HL-60 (cell line): Measurements from ENCODE around the gene UBTD1.

Source experiments
- DNase-seq, 2 experiments: peaks; one replicate each; pipeline ENCODE4 v3.0.0-alpha.2; 2010 to 2020; ENCODE audit warnings: low read depth in 1 of 2, low spot score in 1 of 2
- H3K27ac ChIP-seq: fragments of 250-450 bp; sonication (Bioruptor Pico); replicated peaks from 2 replicates; pipeline ENCODE4 v1.5.1; 2020; ENCODE audit warnings: mild to moderate bottlenecking, moderate library complexity
- H3K27me3 ChIP-seq: fragments of 250-450 bp; sonication (Bioruptor Pico); 2 replicates; pipeline ENCODE4 v1.5.1; 2021; ENCODE audit warnings: mild to moderate bottlenecking, moderate library complexity; ENCODE audit not compliant: insufficient read depth, poor library complexity, severe bottlenecking
- H3K4me3 ChIP-seq: replicated peaks from 2 replicates; pipeline ENCODE4 v1.5.1; 2011; ENCODE audit warnings: mild to moderate bottlenecking, control low read depth, low read length; ENCODE audit not compliant: insufficient read depth
- GABPA ChIP-seq: IDR thresholded peaks from 2 replicates; pipeline ENCODE4 v1.6.1; 2012; ENCODE audit warnings: low read depth
- POLR2AphosphoS5 ChIP-seq: IDR thresholded peaks from 2 replicates; pipeline ENCODE4 v1.6.1; 2012; ENCODE audit warnings: low read depth
- SPI1 ChIP-seq: IDR thresholded peaks from 2 replicates; pipeline ENCODE4 v1.6.1; 2012; ENCODE audit warnings: low read depth, mild to moderate bottlenecking, borderline replicate concordance
- TF ChIP-seq, protein P1 (sequence below): IDR thresholded peaks from one replicate; pipeline ENCODE4 v1.5.1; 2011; ENCODE audit warnings: low read length, control low read depth, inconsistent platforms; ENCODE audit not compliant: insufficient read depth
- TF ChIP-seq, protein P2 (sequence below): IDR thresholded peaks from 2 replicates; pipeline ENCODE4 v1.6.1; 2012; ENCODE audit warnings: low read depth; ENCODE audit not compliant: insufficient replicate concordance

Gene UBTD1

DNA sequence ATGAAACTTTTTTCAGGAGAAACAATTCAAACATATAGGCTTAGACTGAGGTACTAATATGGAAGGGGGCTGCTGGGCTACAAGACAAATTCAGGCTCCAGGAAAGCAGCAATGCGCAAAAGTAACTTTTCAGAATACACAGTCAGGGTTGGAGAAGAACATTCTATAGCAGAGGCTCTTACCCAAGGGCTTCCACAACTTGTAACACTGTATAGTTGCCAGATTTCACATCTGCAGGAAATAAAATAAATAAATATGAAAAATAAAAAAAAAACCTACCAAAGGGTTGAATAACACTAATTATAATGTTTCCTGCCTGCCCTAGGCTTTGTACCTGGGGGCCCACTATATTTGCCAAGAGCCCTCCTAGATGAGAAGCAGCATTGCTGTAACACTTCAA, 14.8 kb upstream of the UBTD1 start:
- TF ChIP-seq, protein P1, sequence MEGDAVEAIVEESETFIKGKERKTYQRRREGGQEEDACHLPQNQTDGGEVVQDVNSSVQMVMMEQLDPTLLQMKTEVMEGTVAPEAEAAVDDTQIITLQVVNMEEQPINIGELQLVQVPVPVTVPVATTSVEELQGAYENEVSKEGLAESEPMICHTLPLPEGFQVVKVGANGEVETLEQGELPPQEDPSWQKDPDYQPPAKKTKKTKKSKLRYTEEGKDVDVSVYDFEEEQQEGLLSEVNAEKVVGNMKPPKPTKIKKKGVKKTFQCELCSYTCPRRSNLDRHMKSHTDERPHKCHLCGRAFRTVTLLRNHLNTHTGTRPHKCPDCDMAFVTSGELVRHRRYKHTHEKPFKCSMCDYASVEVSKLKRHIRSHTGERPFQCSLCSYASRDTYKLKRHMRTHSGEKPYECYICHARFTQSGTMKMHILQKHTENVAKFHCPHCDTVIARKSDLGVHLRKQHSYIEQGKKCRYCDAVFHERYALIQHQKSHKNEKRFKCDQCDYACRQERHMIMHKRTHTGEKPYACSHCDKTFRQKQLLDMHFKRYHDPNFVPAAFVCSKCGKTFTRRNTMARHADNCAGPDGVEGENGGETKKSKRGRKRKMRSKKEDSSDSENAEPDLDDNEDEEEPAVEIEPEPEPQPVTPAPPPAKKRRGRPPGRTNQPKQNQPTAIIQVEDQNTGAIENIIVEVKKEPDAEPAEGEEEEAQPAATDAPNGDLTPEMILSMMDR: no peak
- TF ChIP-seq, protein P2, sequence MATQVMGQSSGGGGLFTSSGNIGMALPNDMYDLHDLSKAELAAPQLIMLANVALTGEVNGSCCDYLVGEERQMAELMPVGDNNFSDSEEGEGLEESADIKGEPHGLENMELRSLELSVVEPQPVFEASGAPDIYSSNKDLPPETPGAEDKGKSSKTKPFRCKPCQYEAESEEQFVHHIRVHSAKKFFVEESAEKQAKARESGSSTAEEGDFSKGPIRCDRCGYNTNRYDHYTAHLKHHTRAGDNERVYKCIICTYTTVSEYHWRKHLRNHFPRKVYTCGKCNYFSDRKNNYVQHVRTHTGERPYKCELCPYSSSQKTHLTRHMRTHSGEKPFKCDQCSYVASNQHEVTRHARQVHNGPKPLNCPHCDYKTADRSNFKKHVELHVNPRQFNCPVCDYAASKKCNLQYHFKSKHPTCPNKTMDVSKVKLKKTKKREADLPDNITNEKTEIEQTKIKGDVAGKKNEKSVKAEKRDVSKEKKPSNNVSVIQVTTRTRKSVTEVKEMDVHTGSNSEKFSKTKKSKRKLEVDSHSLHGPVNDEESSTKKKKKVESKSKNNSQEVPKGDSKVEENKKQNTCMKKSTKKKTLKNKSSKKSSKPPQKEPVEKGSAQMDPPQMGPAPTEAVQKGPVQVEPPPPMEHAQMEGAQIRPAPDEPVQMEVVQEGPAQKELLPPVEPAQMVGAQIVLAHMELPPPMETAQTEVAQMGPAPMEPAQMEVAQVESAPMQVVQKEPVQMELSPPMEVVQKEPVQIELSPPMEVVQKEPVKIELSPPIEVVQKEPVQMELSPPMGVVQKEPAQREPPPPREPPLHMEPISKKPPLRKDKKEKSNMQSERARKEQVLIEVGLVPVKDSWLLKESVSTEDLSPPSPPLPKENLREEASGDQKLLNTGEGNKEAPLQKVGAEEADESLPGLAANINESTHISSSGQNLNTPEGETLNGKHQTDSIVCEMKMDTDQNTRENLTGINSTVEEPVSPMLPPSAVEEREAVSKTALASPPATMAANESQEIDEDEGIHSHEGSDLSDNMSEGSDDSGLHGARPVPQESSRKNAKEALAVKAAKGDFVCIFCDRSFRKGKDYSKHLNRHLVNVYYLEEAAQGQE: no peak
- TF ChIP-seq SPI1: no peak

DNA sequence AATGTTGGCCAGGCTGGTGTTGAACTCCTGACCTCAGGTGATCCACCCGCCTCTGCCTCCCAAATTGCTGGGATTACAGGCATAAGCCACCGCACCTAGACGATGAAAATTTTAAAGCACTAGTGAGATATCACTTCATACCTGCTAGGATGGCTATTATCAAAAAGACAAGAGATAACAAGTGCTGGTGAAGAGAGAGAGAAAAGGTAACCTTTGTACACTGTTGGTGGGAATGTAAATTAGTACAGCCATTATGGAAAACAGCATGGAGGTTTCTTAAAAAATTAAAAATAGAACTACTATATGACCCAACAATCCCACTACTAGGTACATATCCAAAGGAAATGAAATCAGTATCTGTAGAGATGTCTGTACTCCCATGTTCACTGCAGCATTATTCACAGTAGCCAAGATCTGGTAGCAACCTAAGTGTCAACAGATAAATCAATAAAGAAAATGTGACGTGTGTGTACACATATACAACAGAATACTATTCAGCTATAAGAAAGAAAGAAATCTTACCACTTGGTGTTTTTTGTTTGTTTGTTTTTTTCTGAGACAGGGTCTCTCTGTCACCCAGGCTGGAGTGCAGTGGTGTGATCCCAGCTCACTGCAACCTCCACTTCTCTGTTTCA, 13.0 kb upstream of the UBTD1 start:
- H3K27ac ChIP-seq: no peak overlapping the region
- DNase-seq: no peak
- TF ChIP-seq GABPA (no peak), POLR2AphosphoS5 (no peak), SPI1 (no peak)
- TF ChIP-seq, protein P1: no peak
- TF ChIP-seq, protein P2: no peak

More for the DNA sequence above, 14.8 kb upstream of the UBTD1 start:
- no peak overlapping the region for H3K4me3 ChIP-seq
- H3K27ac ChIP-seq: no peak overlapping the region
- H3K27me3 ChIP-seq: no peaks in the 10 kb centered on the region
- DNase-seq: no peak

DNA sequence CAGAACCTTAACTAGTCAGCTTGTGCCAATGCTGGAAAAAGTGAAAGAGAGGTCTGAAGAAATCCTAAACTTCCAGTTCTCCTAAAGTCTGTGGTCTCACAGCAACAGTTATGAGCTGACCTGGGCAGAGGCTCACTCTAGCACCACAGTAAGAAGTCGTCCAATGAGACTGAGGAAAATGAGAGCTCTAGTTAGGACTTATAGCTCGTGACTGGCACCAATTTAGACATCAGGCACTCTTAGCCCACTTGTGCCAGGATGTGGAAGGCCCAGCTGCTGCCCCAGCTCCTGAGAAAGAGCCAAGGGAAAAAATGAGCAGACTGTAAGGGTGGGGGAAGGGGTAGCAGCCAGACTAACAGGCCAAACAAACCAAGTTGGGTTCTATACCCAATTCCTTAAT, 8.1 kb upstream of the UBTD1 start:
- Histone ChIP-seq H3K27ac (no peak overlapping the region), H3K27me3 (no peaks in the 10 kb centered on the region), H3K4me3 (no peak overlapping the region)
- TF ChIP-seq, protein P2: no peak
- no peak for TF ChIP-seq SPI1
- no peak for TF ChIP-seq GABPA
- TF ChIP-seq, protein P1: no peak
- no peak for TF ChIP-seq POLR2AphosphoS5
- no peak for DNase-seq

More for the DNA sequence above, 13.0 kb upstream of the UBTD1 start:
- Histone ChIP-seq H3K27me3 (no peaks in the 10 kb centered on the region), H3K4me3 (no peak overlapping the region)
